ENCODE measurements around the gene KMT5B. TPM values are rescaled to one million over a fixed set of nuclear protein-coding genes. Genes with fewer than 3 reads are reported as not detected.

Gene KMT5B
- total RNA-seq, 1 donor from 2014 or later = 17.5 TPM

- no peak for TF ChIP-seq CTCF (conservative IDR thresholded peaks at IDR 0.05; ENCODE audit: low read depth, low read length)
- H3K4me3 ChIP-seq (ENCODE audit: low read depth, low read length) = no peak overlapping the region
- DNase-seq (ENCODE audit: low read depth) = no peak
Measured at GRCh38 chr11:68159665-68160064, 53.4 kb downstream of the KMT5B start.

- no peak for DNase-seq (ENCODE audit: low read depth)
- H3K4me3 ChIP-seq (ENCODE audit: low read depth, low read length) = no peak overlapping the region
- TF ChIP-seq CTCF (conservative IDR thresholded peaks at IDR 0.05; ENCODE audit: low read depth, low read length) = no peak
Measured at GRCh38 chr11:68159161-68159560, 53.9 kb downstream of the KMT5B start.

GRCh38 chr11:68158580-68158979 is 54.5 kb downstream of the KMT5B start:
- TF ChIP-seq CTCF (conservative IDR thresholded peaks at IDR 0.05; ENCODE audit: low read depth, low read length) = no peak
- no peak for DNase-seq (ENCODE audit: low read depth)
- H3K4me3 ChIP-seq (ENCODE audit: low read depth, low read length) = no peak overlapping the region

GRCh38 chr11:68153742-68154141 is 59.4 kb downstream of the KMT5B start:
- no peak overlapping the region for H3K4me3 ChIP-seq (ENCODE audit: low read depth, low read length)
- TF ChIP-seq CTCF (conservative IDR thresholded peaks at IDR 0.05; ENCODE audit: low read depth, low read length) = no peak
- DNase-seq (ENCODE audit: low read depth) = no peak

- TF ChIP-seq CTCF (conservative IDR thresholded peaks at IDR 0.05; ENCODE audit: low read depth, low read length) = no peak
- no peak for DNase-seq (ENCODE audit: low read depth)
- no peak overlapping the region for H3K4me3 ChIP-seq (ENCODE audit: low read depth, low read length)
Measured at GRCh38 chr11:68150037-68150436, 63.1 kb downstream of the KMT5B start.

- no peak overlapping the region for H3K4me3 ChIP-seq (ENCODE audit: low read depth, low read length)
- TF ChIP-seq CTCF (conservative IDR thresholded peaks at IDR 0.05; ENCODE audit: low read depth, low read length) = no peak
- no peak for DNase-seq (ENCODE audit: low read depth)
Measured at GRCh38 chr11:68149417-68149816, 63.7 kb downstream of the KMT5B start.

- TF ChIP-seq CTCF (conservative IDR thresholded peaks at IDR 0.05; ENCODE audit: low read depth, low read length) = no peak
- no peak for DNase-seq (ENCODE audit: low read depth)
- no peak overlapping the region for H3K4me3 ChIP-seq (ENCODE audit: low read depth, low read length)
Measured at GRCh38 chr11:68148879-68149278, 64.2 kb downstream of the KMT5B start.

All from epithelial cell of proximal tubule (primary cell).